ENCODE measurements around the gene TNPO2.
"Not testable (repeated sequence)": the region's sequence is repeated elsewhere in the genome, so short reads cannot be mapped to it uniquely, and the experiment has no call there.

TNPO2 gene

DNA sequence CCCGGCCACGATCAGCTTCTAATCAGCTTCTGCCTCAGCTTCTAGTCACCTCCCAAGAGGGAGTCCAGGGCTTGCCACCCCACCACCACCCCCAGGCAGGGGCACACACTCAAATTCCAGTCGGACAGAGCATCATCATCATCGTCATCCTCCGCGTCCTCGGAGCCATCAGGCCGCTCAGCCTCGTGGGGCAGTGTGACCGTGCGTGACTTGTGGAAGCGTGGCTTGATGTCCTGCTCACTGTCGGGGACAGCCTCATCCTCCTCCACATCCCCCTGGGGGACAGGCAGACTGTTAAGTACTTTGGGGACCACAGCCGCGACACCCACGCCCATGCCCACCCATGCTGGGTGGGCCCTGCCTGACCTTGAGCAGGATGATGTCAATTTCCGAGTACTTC is 12.5 kb downstream of the TNPO2 start:
- Histone ChIP-seq H3K27me3 (ENCODE audit: control insufficient read depth in 5 of 5, insufficient read depth in 4 of 5, low read length in 5 of 5) (no peaks in the 10 kb centered on the region), H3K9ac (ENCODE audit: low read length in 5 of 5) (no peak overlapping the region), H3K27ac (ENCODE audit: low read depth, low read length) (no peak overlapping the region), H3K4me1 (ENCODE audit: control insufficient read depth in 5 of 5, insufficient read depth in 5 of 5, low read length in 5 of 5) (no peaks in the 10 kb centered on the region), H3K4me3 (ENCODE audit: low read depth in 1 of 5, low read length in 5 of 5) (no peak overlapping the region), H3K36me3 (ENCODE audit: control insufficient read depth in 5 of 5, insufficient read depth in 5 of 5, low read length in 5 of 5) (peaks cover 0 to 80% (median 70%) of the 10 kb centered on the region in 5 donors), H3K9me3 (ENCODE audit: control insufficient read depth in 5 of 5, low read length in 5 of 5) (no peaks in the 10 kb centered on the region)

- H3K4me1 ChIP-seq (ENCODE audit: control insufficient read depth in 5 of 5, insufficient read depth in 5 of 5, low read length in 5 of 5), result no peaks in the 10 kb centered on the region
- peaks cover 0 to 82% (median 68%) of the 10 kb centered on the region in 5 donors for H3K36me3 ChIP-seq (ENCODE audit: control insufficient read depth in 5 of 5, insufficient read depth in 5 of 5, low read length in 5 of 5)
Observed at GRCh38 chr19:12708641-12709040, 15.1 kb downstream of the TNPO2 start.

GRCh38 chr19:12706332-12706718 is 17.4 kb downstream of the TNPO2 start:
- Histone ChIP-seq H3K27me3 (ENCODE audit: control insufficient read depth in 5 of 5, insufficient read depth in 4 of 5, low read length in 5 of 5) (no peaks in the 10 kb centered on the region), H3K9me3 (ENCODE audit: control insufficient read depth in 5 of 5, low read length in 5 of 5) (no peaks in the 10 kb centered on the region), H3K9ac (ENCODE audit: low read length in 5 of 5) (no peak overlapping the region), H3K27ac (ENCODE audit: low read depth, low read length) (no peak overlapping the region), H3K4me1 (ENCODE audit: control insufficient read depth in 5 of 5, insufficient read depth in 5 of 5, low read length in 5 of 5) (no peaks in the 10 kb centered on the region), H3K36me3 (ENCODE audit: control insufficient read depth in 5 of 5, insufficient read depth in 5 of 5, low read length in 5 of 5) (peaks cover 0 to 90% (median 74%) of the 10 kb centered on the region in 5 donors), H3K4me3 (ENCODE audit: low read depth in 1 of 5, low read length in 5 of 5) (no peak overlapping the region)

More at GRCh38 chr19:12708641-12709040, 15.1 kb downstream of the TNPO2 start:
- Histone ChIP-seq H3K27ac (ENCODE audit: low read depth, low read length) (no peak overlapping the region), H3K4me3 (ENCODE audit: low read depth in 1 of 5, low read length in 5 of 5) (no peak overlapping the region), H3K9me3 (ENCODE audit: control insufficient read depth in 5 of 5, low read length in 5 of 5) (no peaks in the 10 kb centered on the region), H3K27me3 (ENCODE audit: control insufficient read depth in 5 of 5, insufficient read depth in 4 of 5, low read length in 5 of 5) (no peaks in the 10 kb centered on the region), H3K9ac (ENCODE audit: low read length in 5 of 5) (no peak overlapping the region)

GRCh38 chr19:12705654-12706331 is 17.9 kb downstream of the TNPO2 start:
- Histone ChIP-seq H3K27ac (ENCODE audit: low read depth, low read length) (no peak overlapping the region), H3K4me1 (ENCODE audit: control insufficient read depth in 5 of 5, insufficient read depth in 5 of 5, low read length in 5 of 5) (no peaks in the 10 kb centered on the region), H3K4me3 (ENCODE audit: low read depth in 1 of 5, low read length in 5 of 5) (no peak overlapping the region), H3K9me3 (ENCODE audit: control insufficient read depth in 5 of 5, low read length in 5 of 5) (no peaks in the 10 kb centered on the region), H3K9ac (ENCODE audit: low read length in 5 of 5) (no peak overlapping the region), H3K36me3 (ENCODE audit: control insufficient read depth in 5 of 5, insufficient read depth in 5 of 5, low read length in 5 of 5) (peaks cover 0 to 91% (median 75%) of the 10 kb centered on the region in 5 donors), H3K27me3 (ENCODE audit: control insufficient read depth in 5 of 5, insufficient read depth in 4 of 5, low read length in 5 of 5) (no peaks in the 10 kb centered on the region)

DNA sequence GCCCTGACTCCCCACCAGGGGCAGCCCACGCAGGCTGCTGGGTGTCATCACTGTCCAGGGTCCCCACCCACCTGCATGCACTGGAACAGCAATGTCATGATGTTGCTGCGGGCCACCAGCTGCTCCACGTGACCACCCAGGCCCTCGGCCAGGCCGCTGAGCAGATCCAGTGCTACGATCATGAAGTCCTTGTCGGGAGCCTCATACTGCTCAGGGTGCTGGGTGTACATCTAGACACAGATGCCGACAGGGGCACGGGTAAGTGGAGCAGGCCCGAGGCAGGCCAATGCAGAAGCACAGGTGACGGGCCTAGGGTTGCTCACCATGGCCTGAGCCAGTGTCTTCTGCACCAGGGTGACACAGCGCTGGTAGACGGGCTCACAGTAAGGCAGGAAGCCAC is 18.6 kb downstream of the TNPO2 start:
- Histone ChIP-seq H3K9ac (ENCODE audit: low read length in 5 of 5) (no peak overlapping the region), H3K27ac (ENCODE audit: low read depth, low read length) (no peak overlapping the region), H3K27me3 (ENCODE audit: control insufficient read depth in 5 of 5, insufficient read depth in 4 of 5, low read length in 5 of 5) (no peaks in the 10 kb centered on the region), H3K36me3 (ENCODE audit: control insufficient read depth in 5 of 5, insufficient read depth in 5 of 5, low read length in 5 of 5) (peaks cover 0 to 91% (median 75%) of the 10 kb centered on the region in 5 donors), H3K4me3 (ENCODE audit: low read depth in 1 of 5, low read length in 5 of 5) (no peak overlapping the region), H3K9me3 (ENCODE audit: control insufficient read depth in 5 of 5, low read length in 5 of 5) (no peaks in the 10 kb centered on the region), H3K4me1 (ENCODE audit: control insufficient read depth in 5 of 5, insufficient read depth in 5 of 5, low read length in 5 of 5) (no peaks in the 10 kb centered on the region)

DNA sequence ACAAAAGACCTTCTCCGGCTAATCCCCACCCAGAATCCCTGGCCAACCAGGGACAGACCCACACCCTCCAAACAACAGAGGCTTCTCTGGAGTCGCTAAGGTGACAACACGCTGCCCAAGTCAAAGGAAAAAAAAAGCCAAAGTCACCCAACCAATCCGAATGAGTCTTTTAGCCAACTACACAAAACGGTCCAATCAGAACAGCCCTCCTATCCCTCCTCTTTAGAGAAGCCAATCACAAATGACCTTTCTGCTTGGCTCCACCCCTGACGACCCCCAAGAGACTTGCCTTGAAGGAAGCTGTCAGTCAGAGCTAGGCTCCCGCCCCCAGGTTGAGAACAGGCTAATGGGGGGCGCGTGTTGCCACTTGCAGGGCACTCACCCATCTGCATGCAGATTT is 20.7 kb downstream of the TNPO2 start:
- Histone ChIP-seq H3K27me3 (ENCODE audit: control insufficient read depth in 5 of 5, insufficient read depth in 4 of 5, low read length in 5 of 5) (no peaks in the 10 kb centered on the region), H3K36me3 (ENCODE audit: control insufficient read depth in 5 of 5, insufficient read depth in 5 of 5, low read length in 5 of 5) (peaks cover 0 to 84% (median 70%) of the 10 kb centered on the region in 5 donors), H3K4me3 (ENCODE audit: low read depth in 1 of 5, low read length in 5 of 5) (no peak overlapping the region), H3K9ac (ENCODE audit: low read length in 5 of 5) (no peak overlapping the region), H3K9me3 (ENCODE audit: control insufficient read depth in 5 of 5, low read length in 5 of 5) (no peaks in the 10 kb centered on the region), H3K4me1 (ENCODE audit: control insufficient read depth in 5 of 5, insufficient read depth in 5 of 5, low read length in 5 of 5) (no peaks in the 10 kb centered on the region), H3K27ac (ENCODE audit: low read depth, low read length) (no peak overlapping the region)

DNA sequence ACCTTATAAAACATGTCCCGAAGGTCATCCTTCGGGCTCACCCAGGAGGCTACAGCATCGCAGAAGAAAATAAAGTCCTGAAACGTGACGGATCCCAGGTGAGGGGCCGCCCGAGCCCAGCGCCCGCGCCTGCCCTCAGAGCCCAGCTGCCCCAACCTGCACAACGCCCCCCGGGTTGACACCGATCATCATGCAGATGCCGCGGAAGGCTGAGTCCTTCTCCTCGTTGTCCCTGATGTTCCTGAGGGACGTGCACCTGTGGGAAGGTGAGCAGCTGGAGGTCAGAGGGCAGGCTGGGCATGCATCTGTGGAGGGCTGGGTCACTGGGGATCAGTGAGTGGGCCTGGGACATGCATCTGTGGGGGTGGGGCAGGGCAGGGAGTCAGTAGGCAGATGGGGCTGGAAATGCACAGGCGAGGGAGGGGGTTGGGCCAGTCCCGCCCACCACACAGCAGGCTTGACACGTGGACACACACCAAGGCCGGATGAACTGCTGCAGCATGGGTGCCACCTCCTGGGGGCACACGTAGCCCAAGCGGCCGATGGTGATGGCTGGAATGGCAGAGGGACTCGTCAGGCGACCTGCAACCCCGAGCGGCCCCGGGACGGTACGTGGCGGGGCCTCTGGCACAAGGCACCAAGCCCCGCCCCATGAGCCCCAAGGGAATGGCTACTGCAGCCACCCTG is 22.0 kb downstream of the TNPO2 start:
- Histone ChIP-seq H3K9me3 (ENCODE audit: control insufficient read depth in 5 of 5, low read length in 5 of 5) (no peaks in the 10 kb centered on the region), H3K9ac (ENCODE audit: low read length in 5 of 5) (no peak overlapping the region), H3K4me1 (ENCODE audit: control insufficient read depth in 5 of 5, insufficient read depth in 5 of 5, low read length in 5 of 5) (peaks cover 2 to 7% (median 5%) of the 10 kb centered on the region in 5 donors), H3K36me3 (ENCODE audit: control insufficient read depth in 5 of 5, insufficient read depth in 5 of 5, low read length in 5 of 5) (peaks cover 0 to 80% (median 69%) of the 10 kb centered on the region in 5 donors), H3K27me3 (ENCODE audit: control insufficient read depth in 5 of 5, insufficient read depth in 4 of 5, low read length in 5 of 5) (no peaks in the 10 kb centered on the region), H3K4me3 (ENCODE audit: low read depth in 1 of 5, low read length in 5 of 5) (no peak overlapping the region), H3K27ac (ENCODE audit: low read depth, low read length) (no peak overlapping the region)

DNA sequence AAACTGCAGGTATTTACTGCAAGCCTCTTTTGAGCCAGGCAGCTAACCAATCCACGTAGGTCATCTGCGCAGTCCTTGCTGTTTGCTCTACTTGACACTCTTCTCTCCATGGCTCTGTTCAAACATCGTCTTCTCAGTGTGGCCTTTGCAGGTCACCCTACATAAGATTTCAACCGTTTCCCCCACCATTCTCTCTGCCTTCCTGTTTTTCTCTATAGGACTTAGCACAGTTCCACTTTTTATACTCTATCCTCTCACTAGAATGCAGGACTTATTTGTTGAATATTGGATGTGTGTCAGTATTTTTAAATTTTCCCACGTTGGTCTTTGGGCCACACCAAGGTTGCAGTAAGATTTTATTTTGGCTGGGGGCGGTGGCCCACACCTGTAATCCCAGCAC is 25.6 kb downstream of the TNPO2 start:
- Histone ChIP-seq H3K4me1 (ENCODE audit: control insufficient read depth in 5 of 5, insufficient read depth in 5 of 5, low read length in 5 of 5) (peaks cover 2 to 23% (median 19%) of the 10 kb centered on the region in 5 donors), H3K9me3 (ENCODE audit: control insufficient read depth in 5 of 5, low read length in 5 of 5) (no peaks in the 10 kb centered on the region), H3K4me3 (ENCODE audit: low read depth in 1 of 5, low read length in 5 of 5) (no peak overlapping the region), H3K36me3 (ENCODE audit: control insufficient read depth in 5 of 5, insufficient read depth in 5 of 5, low read length in 5 of 5) (peaks cover 0 to 46% (median 36%) of the 10 kb centered on the region in 5 donors), H3K27me3 (ENCODE audit: control insufficient read depth in 5 of 5, insufficient read depth in 4 of 5, low read length in 5 of 5) (no peaks in the 10 kb centered on the region), H3K27ac (ENCODE audit: low read depth, low read length) (no peak overlapping the region), H3K9ac (ENCODE audit: low read length in 5 of 5) (no peak overlapping the region)

DNA sequence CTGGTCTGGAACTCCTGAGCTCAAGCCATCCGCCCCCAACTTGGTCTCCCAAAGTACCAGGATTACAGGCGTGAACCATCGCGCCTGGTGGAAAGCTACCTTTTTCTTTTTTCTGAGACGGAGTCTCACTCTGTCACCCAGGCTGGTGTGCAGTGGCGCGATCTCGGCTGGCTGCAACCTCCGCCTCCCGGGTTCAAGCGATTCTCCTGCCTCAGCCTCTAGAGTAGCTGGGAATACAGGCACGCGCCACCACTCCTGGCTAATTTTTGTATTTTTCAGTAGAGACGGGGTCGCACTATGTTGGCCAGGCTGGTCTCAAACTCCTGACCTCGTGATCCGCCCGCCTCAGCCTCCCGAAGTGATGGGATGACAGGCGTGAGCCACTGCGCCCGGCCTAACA is 26.3 kb downstream of the TNPO2 start:
- not testable (repeated sequence) for H3K9ac ChIP-seq (ENCODE audit: low read length in 5 of 5); H3K27ac ChIP-seq (ENCODE audit: low read depth, low read length); H3K9me3 ChIP-seq (ENCODE audit: control insufficient read depth in 5 of 5, low read length in 5 of 5); H3K27me3 ChIP-seq (ENCODE audit: control insufficient read depth in 5 of 5, insufficient read depth in 4 of 5, low read length in 5 of 5); H3K4me3 ChIP-seq (ENCODE audit: low read depth in 1 of 5, low read length in 5 of 5)
- Histone ChIP-seq H3K4me1 (ENCODE audit: control insufficient read depth in 5 of 5, insufficient read depth in 5 of 5, low read length in 5 of 5) (peaks cover 2 to 23% (median 19%) of the 10 kb centered on the region in 5 donors), H3K36me3 (ENCODE audit: control insufficient read depth in 5 of 5, insufficient read depth in 5 of 5, low read length in 5 of 5) (peaks cover 0 to 39% (median 29%) of the 10 kb centered on the region in 5 donors)
